ENCODE data around the gene FBXL5. TPM values are rescaled to one million over a fixed set of nuclear protein-coding genes. Genes with fewer than 3 reads are reported as not detected.
A peak's percentile ranks its signal among the peaks of the same experiment; 100 is the strongest.

FBXL5 gene
- total and polyA plus RNA-seq, 2 of the 13 experiments (the other 11 are each of a cell fraction or from before 2014, with no cell fraction given), result 17.4 to 45.3 TPM

DNA sequence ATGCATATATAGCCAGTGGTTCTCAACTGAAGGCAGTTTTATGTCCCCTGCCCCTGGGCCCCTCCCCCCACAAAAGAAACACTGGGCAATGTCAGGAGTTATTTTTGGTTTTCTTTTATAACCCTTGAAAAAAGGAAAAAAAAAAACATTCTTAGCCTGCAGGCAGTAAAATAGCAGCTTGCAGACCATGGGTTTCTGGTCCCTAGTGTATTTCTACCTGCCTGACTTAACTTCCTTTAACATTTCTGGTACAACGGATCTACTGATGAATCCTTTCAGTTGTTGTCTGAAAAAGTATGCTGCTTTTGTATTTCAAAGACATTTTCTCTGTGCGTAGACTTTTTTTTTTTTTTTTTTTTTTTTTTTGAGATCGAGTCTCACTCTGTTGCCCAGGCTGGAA is 15.4 kb upstream of the FBXL5 start:
- Histone ChIP-seq H3K9ac (ENCODE audit: insufficient read depth, low read depth, low read length) (no peak overlapping the region), H3K4me1 (ENCODE audit: insufficient read depth, low read length) (peaks cover 17% of the 10 kb centered on the region), H3K79me2 (ENCODE audit: insufficient read depth, low read length) (peaks cover 20% of the 10 kb centered on the region), H2AFZ (ENCODE audit: low read length) (no peak overlapping the region), H3K9me3 (ENCODE audit: low read length) (no peaks in the 10 kb centered on the region), H3K36me3 (replicated peaks in 1 of 2; ENCODE audit: control insufficient read depth in 1 of 2, insufficient read depth in 2 of 2, low read length in 2 of 2) (peaks cover 0 to 4% of the 10 kb centered on the region in 2 experiments; a peak in 2 of 5 replicates), H3K4me2 (ENCODE audit: low read depth, low read length) (no peak overlapping the region), H3K27me3 (ENCODE audit: control insufficient read depth in 1 of 2, insufficient read depth in 2 of 2, low read length in 2 of 2) (no peaks in the 10 kb centered on the region), H3K27ac (ENCODE audit: extremely low read length, insufficient read depth, low read length) (no peak overlapping the region), H3K4me3 (replicated peaks in 1 of 3; ENCODE audit: insufficient read depth in 1 of 3, low read depth in 2 of 3, low read length in 3 of 3) (no peak overlapping the region), H4K20me1 (ENCODE audit: insufficient read depth, low read length) (no peaks in the 10 kb centered on the region)
- ChIA-PET POLR2A (interaction anchor here (0.7 to 1.0 kb wide), 4 partner anchors 8 to 15 kb away, joined by 3 to 4 read pairs (median 3); partner anchors contain the start of genes FAM200B and FBXL5), CTCF (ENCODE audit: low intra/inter-chr PET ratio, low total read pairs) (no interaction called here)
- no TSS peak for BruUV-seq (replicated peaks)
- no peak for FAIRE-seq
- WGBS (ENCODE audit: low lambda C conversion rate), result 98% methylated on average over 3 of the region's 3 CpGs
- ATAC-seq, result no peak
- no peak for TF ChIP-seq ZNF782 (CRISPR knock-in tag; IDR thresholded peaks at IDR 0.05; ENCODE audit: borderline replicate concordance)
- TF ChIP-seq HHEX (CRISPR knock-in tag; IDR thresholded peaks at IDR 0.05), result no peak
- no peak for TF ChIP-seq KDM5B (CRISPR knock-in tag; IDR thresholded peaks at IDR 0.05; ENCODE audit: borderline replicate concordance)
- DNase-seq (ENCODE audit: low spot score), result no peak
- intact Hi-C loops (cut with micrococcal nuclease; ENCODE audit: unreplicated experiment), result no loop called here
- in situ Hi-C loops (cut with HindIII; ENCODE audit: extremely low pct_ligation_motif_present, low pct_unique_long_range_greater_than_20kb), result loop anchor here (25.0 kb wide), 1 partner anchor 658 kb away; the partner anchor contains the start of gene CPEB2

DNA sequence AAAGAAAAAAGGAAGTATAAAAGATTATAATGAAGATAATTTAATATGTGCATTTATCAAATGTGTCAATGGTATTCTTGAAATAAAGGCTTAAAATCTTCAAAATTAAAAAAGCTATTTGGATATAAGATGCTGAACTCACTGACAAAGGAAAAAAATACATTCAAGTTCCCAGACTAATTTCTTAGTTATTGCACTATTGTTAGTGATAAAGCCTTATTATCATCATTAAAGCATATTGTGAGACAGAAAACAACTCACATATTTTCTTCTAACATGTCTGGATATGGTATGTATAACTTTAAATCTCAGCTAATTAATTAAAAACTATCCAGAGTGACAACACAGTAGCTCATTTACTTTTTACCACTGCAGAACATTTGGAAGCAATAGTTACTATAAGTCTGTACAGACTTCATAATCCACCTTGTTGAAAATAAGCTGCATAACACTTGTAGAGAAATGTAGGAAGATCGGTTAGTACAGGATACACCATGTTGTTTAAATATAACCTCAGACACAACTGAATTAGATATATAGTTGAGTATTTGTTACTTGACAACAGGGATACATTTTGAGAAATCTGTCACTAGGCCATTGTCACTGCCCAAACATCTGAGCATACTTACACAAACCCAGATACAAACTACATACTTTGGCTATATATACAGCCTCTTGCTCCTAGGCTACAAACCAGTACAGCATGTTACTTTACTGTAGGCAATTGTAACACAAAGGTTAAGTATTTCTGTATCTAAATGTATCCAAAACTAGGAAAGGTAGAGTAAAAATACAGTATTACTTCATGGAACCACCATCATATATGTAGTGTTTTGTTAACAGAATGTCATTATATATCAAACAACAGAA is 13.6 kb upstream of the FBXL5 start:
- FAIRE-seq (peak; percentile 47), ATAC-seq (no peak), DNase-seq (ENCODE audit: low spot score) (no peak)
- no peak overlapping the region for H3K9ac ChIP-seq (ENCODE audit: insufficient read depth, low read depth, low read length)
- in situ Hi-C loops (cut with HindIII; ENCODE audit: extremely low pct_ligation_motif_present, low pct_unique_long_range_greater_than_20kb) (loop anchor here (25.0 kb wide), 1 partner anchor 656 kb away; the partner anchor contains the start of gene CPEB2), intact Hi-C loops (cut with micrococcal nuclease; ENCODE audit: unreplicated experiment) (no loop called here)
- WGBS (ENCODE audit: low lambda C conversion rate), result 100% methylated on average over 1 of the region's 1 CpG
- no peak overlapping the region for H3K4me2 ChIP-seq (ENCODE audit: low read depth, low read length)
- no peak overlapping the region for H2AFZ ChIP-seq (ENCODE audit: low read length)
- H4K20me1 ChIP-seq (ENCODE audit: insufficient read depth, low read length), result no peaks in the 10 kb centered on the region
- no peaks in the 10 kb centered on the region for H3K27me3 ChIP-seq (ENCODE audit: control insufficient read depth in 1 of 2, insufficient read depth in 2 of 2, low read length in 2 of 2)
- ChIA-PET POLR2A (no interaction called here), CTCF (ENCODE audit: low intra/inter-chr PET ratio, low total read pairs) (no interaction called here)
- H3K27ac ChIP-seq (ENCODE audit: extremely low read length, insufficient read depth, low read length), result no peak overlapping the region
- no peaks in the 10 kb centered on the region for H3K9me3 ChIP-seq (ENCODE audit: low read length)
- TF ChIP-seq ZNF251 (CRISPR knock-in tag; IDR thresholded peaks at IDR 0.05) (no peak), ZNF556 (CRISPR knock-in tag; IDR thresholded peaks at IDR 0.05; ENCODE audit: borderline replicate concordance) (no peak), DNMT1 (CRISPR knock-in tag; IDR thresholded peaks at IDR 0.05) (no peak), ATM (IDR thresholded peaks at IDR 0.05; ENCODE audit: borderline replicate concordance) (no peak), CREM (IDR thresholded peaks at IDR 0.05) (no peak), CREM (CRISPR knock-in tag; IDR thresholded peaks at IDR 0.05) (no peak), ZNF589 (CRISPR knock-in tag; conservative IDR thresholded peaks at IDR 0.05) (no peak), MXD4 (CRISPR knock-in tag; IDR thresholded peaks at IDR 0.05) (no peak), ZNF260 (CRISPR knock-in tag; IDR thresholded peaks at IDR 0.05; ENCODE audit: borderline replicate concordance, low read depth) (no peak)
- TF ChIP-seq, protein P1, sequence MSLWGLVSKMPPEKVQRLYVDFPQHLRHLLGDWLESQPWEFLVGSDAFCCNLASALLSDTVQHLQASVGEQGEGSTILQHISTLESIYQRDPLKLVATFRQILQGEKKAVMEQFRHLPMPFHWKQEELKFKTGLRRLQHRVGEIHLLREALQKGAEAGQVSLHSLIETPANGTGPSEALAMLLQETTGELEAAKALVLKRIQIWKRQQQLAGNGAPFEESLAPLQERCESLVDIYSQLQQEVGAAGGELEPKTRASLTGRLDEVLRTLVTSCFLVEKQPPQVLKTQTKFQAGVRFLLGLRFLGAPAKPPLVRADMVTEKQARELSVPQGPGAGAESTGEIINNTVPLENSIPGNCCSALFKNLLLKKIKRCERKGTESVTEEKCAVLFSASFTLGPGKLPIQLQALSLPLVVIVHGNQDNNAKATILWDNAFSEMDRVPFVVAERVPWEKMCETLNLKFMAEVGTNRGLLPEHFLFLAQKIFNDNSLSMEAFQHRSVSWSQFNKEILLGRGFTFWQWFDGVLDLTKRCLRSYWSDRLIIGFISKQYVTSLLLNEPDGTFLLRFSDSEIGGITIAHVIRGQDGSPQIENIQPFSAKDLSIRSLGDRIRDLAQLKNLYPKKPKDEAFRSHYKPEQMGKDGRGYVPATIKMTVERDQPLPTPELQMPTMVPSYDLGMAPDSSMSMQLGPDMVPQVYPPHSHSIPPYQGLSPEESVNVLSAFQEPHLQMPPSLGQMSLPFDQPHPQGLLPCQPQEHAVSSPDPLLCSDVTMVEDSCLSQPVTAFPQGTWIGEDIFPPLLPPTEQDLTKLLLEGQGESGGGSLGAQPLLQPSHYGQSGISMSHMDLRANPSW (CRISPR knock-in tag; IDR thresholded peaks at IDR 0.05; ENCODE audit: borderline replicate concordance), result no peak
- BruUV-seq (replicated peaks), result no TSS peak
- peaks cover 6% of the 10 kb centered on the region for H3K79me2 ChIP-seq (ENCODE audit: insufficient read depth, low read length)
- peaks cover 0 to 4% of the 10 kb centered on the region in 2 experiments; a peak in 2 of 5 replicates for H3K36me3 ChIP-seq (replicated peaks in 1 of 2; ENCODE audit: control insufficient read depth in 1 of 2, insufficient read depth in 2 of 2, low read length in 2 of 2)
- no peak overlapping the region for H3K4me3 ChIP-seq (replicated peaks in 1 of 3; ENCODE audit: insufficient read depth in 1 of 3, low read depth in 2 of 3, low read length in 3 of 3)
- peaks cover 15% of the 10 kb centered on the region for H3K4me1 ChIP-seq (ENCODE audit: insufficient read depth, low read length)
